K562 (cell line): ENCODE data around the gene LRRC4B. TPM values are rescaled to one million over a fixed set of nuclear protein-coding genes. Genes with fewer than 3 reads are reported as not detected.
A peak's percentile ranks its signal among the peaks of the same experiment; 100 is the strongest.

Experiments
- ATAC-seq: fragments of 200-7000 bp; cut with Tn5 transposase; 3 replicates; pipeline ENCODE4 v1.9.1; 2020; ENCODE audit warnings: moderate library complexity
- Bru-seq: library from RNA; stranded (reverse); fragments of 400-500 nt; gene quantifications from one replicate; lab custom pipeline; 2021; lab: Mats Ljungman, UMichigan
- BruChase-seq, 2 experiments: library from RNA; stranded (reverse); fragments of 400-500 nt; gene quantifications; one replicate each; lab custom pipeline; 2021; lab: Mats Ljungman, UMichigan
- BruUV-seq: library from RNA; stranded (reverse); fragments of 400-500 nt; replicated peaks from 2 replicates; lab custom pipeline; 2021; lab: Mats Ljungman, UMichigan
- CTCF ChIA-PET: fragments of 300-600 bp; formaldehyde crosslinking; extraction: SDS; loops from one replicate; lab custom pipeline; 2021; ENCODE audit warnings: low intra/inter-chr PET ratio; lab: Yijun Ruan, JAX
- POLR2A ChIA-PET: fragments of 300-600, 350-650 bp; sonication (Branson Sonifier 250); formaldehyde crosslinking; extraction: SDS; loops from one replicate; lab custom pipeline; 2021; ENCODE audit warnings: antibody characterized with exemption, inconsistent platforms; lab: Yijun Ruan, JAX
- DNase-seq, 4 experiments: peaks; one replicate each; pipeline versions ENCODE4 v3.0.0 to v3.0.0-alpha.2; 2011 to 2018; ENCODE audit warnings: low spot score in 3 of 4, mixed read lengths in 3 of 4; ENCODE audit errors: extremely low read depth in 1 of 4
- FAIRE-seq: peaks from 2 replicates; lab custom pipeline; 2011; peaks lifted over from hg19 to GRCh38; lab: Jason Lieb, UNC
- H2AFZ ChIP-seq: 2 replicates; pipeline ENCODE4 v1.6.0; 2011; ENCODE audit warnings: low read depth, low read length, control low read depth, inconsistent platforms
- H3K27ac ChIP-seq: fragments of 200-600 bp; 3 replicates; pipeline ENCODE4 v1.8.0; 2011; ENCODE audit warnings: low read depth, mild to moderate bottlenecking, control low read depth, inconsistent platforms, low read length, moderate library complexity, mixed read lengths; ENCODE audit errors: extremely low read depth
- H3K27me3 ChIP-seq, 2 experiments: fragments of 300-600 bp in 1 of 2; 2 replicates in 1 of 2; 3 replicates in 1 of 2; pipeline versions ENCODE4 v1.6.0 to v1.8.0; 2011; ENCODE audit warnings: inconsistent platforms in 2 of 2, low read length in 2 of 2, mild to moderate bottlenecking in 1 of 2, mixed read lengths in 1 of 2, moderate library complexity in 1 of 2; ENCODE audit not compliant: control insufficient read depth in 2 of 2, insufficient read depth in 2 of 2
- H3K36me3 ChIP-seq: fragments of 300-600 bp; 3 replicates; pipeline ENCODE4 v1.8.0; 2011; ENCODE audit warnings: mild to moderate bottlenecking, low read length, inconsistent platforms; ENCODE audit not compliant: control insufficient read depth, insufficient read depth
- H3K4me1 ChIP-seq, 2 experiments: fragments of 200-600 bp in 1 of 2; replicated peaks in 1 of 2; 2 replicates in 1 of 2; 3 replicates in 1 of 2; pipeline versions ENCODE4 v1.5.1 to v1.8.0; 2011; ENCODE audit warnings: inconsistent platforms in 2 of 2, low read length in 2 of 2, mild to moderate bottlenecking in 1 of 2, mixed read lengths in 1 of 2, moderate library complexity in 1 of 2; ENCODE audit not compliant: control insufficient read depth in 2 of 2, insufficient read depth in 2 of 2
- H3K4me2 ChIP-seq: 2 replicates; pipeline ENCODE4 v1.6.1; 2011; ENCODE audit warnings: low read length, control low read depth, inconsistent platforms, mixed read lengths; ENCODE audit not compliant: insufficient read depth
- H3K4me3 ChIP-seq: fragments of 200-600 bp; sonication (generic), shearing (Covaris generic); 2 replicates; pipeline ENCODE4 v1.5.1; 2016; ENCODE audit warnings: control low read depth, inconsistent platforms
- H3K79me2 ChIP-seq: fragments of 200-600 bp; 3 replicates; pipeline ENCODE4 v1.8.0; 2011; ENCODE audit warnings: low read length, inconsistent platforms; ENCODE audit not compliant: control insufficient read depth, insufficient read depth
- H3K9ac ChIP-seq, 2 experiments: 2 replicates each; pipeline versions ENCODE4 v1.6.0 to v1.6.1; 2011; ENCODE audit warnings: low read depth in 2 of 2, low read length in 2 of 2, control low read depth in 1 of 2, inconsistent platforms in 1 of 2, mild to moderate bottlenecking in 1 of 2, mixed read lengths in 1 of 2; ENCODE audit not compliant: insufficient read depth in 1 of 2
- H3K9me1 ChIP-seq: one replicate; pipeline ENCODE4 v1.6.0; 2011; ENCODE audit warnings: inconsistent platforms, mild to moderate bottlenecking, low read length, moderate library complexity; ENCODE audit not compliant: control insufficient read depth, insufficient read depth
- H3K9me3 ChIP-seq: replicated peaks from 2 replicates; pipeline ENCODE4 v1.5.1; 2011; ENCODE audit warnings: low read depth, low read length, inconsistent platforms; ENCODE audit not compliant: control insufficient read depth, insufficient read depth
- H4K20me1 ChIP-seq: replicated peaks from 2 replicates; pipeline ENCODE4 v1.6.1; 2011; ENCODE audit warnings: low read length, inconsistent platforms, mixed read lengths; ENCODE audit not compliant: control insufficient read depth, insufficient read depth
- DDX20 ChIP-seq: fragments of 450-650 bp; IDR thresholded peaks from 2 replicates; pipeline ENCODE4 v1.6.1; 2016; ENCODE audit warnings: missing genetic modification characterization, low read depth, mild to moderate bottlenecking, missing compliant biosample characterization, moderate library complexity
- HLTF ChIP-seq: fragments of 450-650 bp; IDR thresholded peaks from 2 replicates; pipeline ENCODE4 v1.6.1; 2016
- PHF20 ChIP-seq: fragments of 450-650 bp; IDR thresholded peaks from 2 replicates; pipeline ENCODE4 v1.6.1; 2018; ENCODE audit not compliant: partially characterized antibody
- SIRT6 ChIP-seq: IDR thresholded peaks from one replicate; pipeline ENCODE4 v1.6.1; 2012; ENCODE audit warnings: low read depth, mild to moderate bottlenecking, control low read depth, inconsistent platforms, low read length, moderate library complexity
- TCF15 ChIP-seq: fragments of 250-450 bp; sonication (Bioruptor Pico); IDR thresholded peaks from 2 replicates; pipeline ENCODE4 v1.8.0; 2022; ENCODE audit warnings: moderate library complexity, mild to moderate bottlenecking, inconsistent platforms
- ZNF507 ChIP-seq: conservative IDR thresholded peaks from 2 replicates; pipeline ENCODE4 v1.6.1; 2017; ENCODE audit warnings: missing genetic modification characterization, missing compliant biosample characterization
- WGBS: fragments of 100-300 bp; shearing (Covaris generic); methylation state at CpG from one replicate; pipeline ENCODE4 v1.1.6; 2016; ENCODE audit warnings: low coverage, mixed read lengths; ENCODE audit not compliant: insufficient coverage; ENCODE audit errors: missing lambda C conversion rate; 5-methylcytosine and 5-hydroxymethylcytosine counted together
- in situ Hi-C: fragments of 300-500 bp; cut with MboI; formaldehyde crosslinking; loops from 4 replicates; pipeline ENCODE4 v1.15.0; 2018; ENCODE audit warnings: inconsistent platforms, mixed read lengths
- intact Hi-C: fragments of 100-400 bp; cut with micrococcal nuclease; formaldehyde crosslinking; loops from 2 replicates; pipeline ENCODE4 v1.14.2; 2022
- long read RNA-seq, 3 experiments: library from polyadenylated mRNA in 2 of 3; library from RNA in 1 of 3; unstranded in 2 of 3; stranded (forward) in 1 of 3; transcript quantifications; one replicate each; pipeline ENCODE4 v2.0.0, GENCODE V29; 2019 to 2022
- polyA minus RNA-seq, 3 experiments: library from RNA; depleted of rRNA, polyadenylated mRNA; stranded (reverse); fragments of >200 nt; gene quantifications; 2 replicates each; pipeline ENCODE4 v1.2.3, GENCODE V29; 2011
- polyA plus RNA-seq, 8 experiments: library from polyadenylated mRNA; depleted of rRNA in 4 of 8; stranded (reverse) in 5 of 8; unstranded in 3 of 8; fragments of >200 nt; fragmentation: Nextera tagmentation in 2 of 8; fragmentation: Illumina TruSeq in 1 of 8; extraction: Ambion mirVana in 2 of 8; extraction: Trizol in 1 of 8; gene quantifications; 2 replicates each; pipeline versions ENCODE4 v1.2.1 to v1.2.3, GENCODE V29; 2011 to 2014; ENCODE audit warnings: inconsistent platforms in 1 of 8, missing spikeins in 1 of 8
- total RNA-seq, 7 experiments: library from RNA; depleted of rRNA in 6 of 7; stranded (reverse); fragments of >200 nt in 6 of 7; fragmentation: Illumina TruSeq in 2 of 7; extraction: Trizol in 2 of 7; gene quantifications; 2 replicates each; pipeline versions ENCODE4 v1.2.1 to v1.2.3, GENCODE V29; 2011 to 2021; ENCODE audit warnings: low replicate concordance in 1 of 7
- TF ChIP-seq, protein P1 (sequence below), 2 experiments: fragments of 450-650 bp; IDR thresholded peaks; 2 replicates each; pipeline ENCODE4 v1.6.1; 2018; ENCODE audit warnings: mild to moderate bottlenecking in 2 of 2, low read depth in 1 of 2; ENCODE audit not compliant: partially characterized antibody in 2 of 2

LRRC4B gene
- 1.8 and 10.9 TPM in 2 replicates for total RNA-seq (2011; cell fraction: chromatin; rRNA removed; ENCODE audit: low replicate concordance)
- 7.1 and 16.3 TPM in 2 replicates for total RNA-seq (2011; cell fraction: nucleolus; rRNA removed)
- total RNA-seq (2011; cell fraction: nucleoplasm; rRNA removed): 5.1 and 6.8 TPM in 2 replicates
- 2.9 TPM in 2 replicates for total RNA-seq (2014; rRNA removed)
- 0.10 and 0.18 TPM in 2 replicates for total RNA-seq (2014; rRNA removed; fragmentation: Illumina TruSeq; extraction: Trizol)
- total RNA-seq (2015; rRNA removed; fragmentation: Illumina TruSeq; extraction: Trizol): 1.1 TPM in 2 replicates
- total RNA-seq (2021): 9.5 and 9.6 TPM in 2 replicates
- polyA plus RNA-seq (2011; rRNA removed): 3.0 and 4.0 TPM in 2 replicates
- polyA plus RNA-seq (2011; cell fraction: cytosol; rRNA removed): 3.9 and 17.2 TPM in 2 replicates
- polyA plus RNA-seq (2011; cell fraction: nucleus; rRNA removed): 2.5 and 6.6 TPM in 2 replicates
- 4.6 and 8.7 TPM in 2 replicates for polyA plus RNA-seq (2012)
- 0.21 and 2.7 TPM in 2 replicates for polyA plus RNA-seq (2014; fragmentation: Illumina TruSeq; extraction: Trizol)
- not detected for polyA plus RNA-seq (2014; fragmentation: Nextera tagmentation; extraction: Ambion mirVana)
- 2.0 and 3.1 TPM in 2 replicates for polyA plus RNA-seq (2014; rRNA removed)
- 1.5 and 2.8 TPM in 2 replicates for polyA minus RNA-seq (2011; rRNA and poly(A)+ RNA removed)
- polyA minus RNA-seq (2011; cell fraction: cytosol; rRNA and poly(A)+ RNA removed): 15.2 and 16.2 TPM in 2 replicates
- polyA minus RNA-seq (2011; cell fraction: nucleus; rRNA and poly(A)+ RNA removed): 1.9 and 2.2 TPM in 2 replicates
- Bru-seq, nascent RNA: percentile 39 among the genes with signal in this experiment
- percentile 36 among the genes with signal in this experiment for BruChase-seq, experiment 1, labeled RNA remaining after a 2-hour chase
- percentile 35 among the genes with signal in this experiment for BruChase-seq, experiment 2, labeled RNA remaining after a 6-hour chase
- long read RNA-seq, experiment 1, partial matches to known transcripts: 0 of 3 reads
- long read RNA-seq, experiment 1, other reads (novel, unspliced or antisense): 3 of 3 reads
- long read RNA-seq, experiment 2, transcript LRRC4B-201 (3 exons, 2,958 nt): major isoform, 6 of 9 reads
- long read RNA-seq, experiment 2, partial matches to known transcripts: 1 of 9 reads
- long read RNA-seq, experiment 2, other reads (novel, unspliced or antisense): 2 of 9 reads
- long read RNA-seq, experiment 3: 0 reads

DNA sequence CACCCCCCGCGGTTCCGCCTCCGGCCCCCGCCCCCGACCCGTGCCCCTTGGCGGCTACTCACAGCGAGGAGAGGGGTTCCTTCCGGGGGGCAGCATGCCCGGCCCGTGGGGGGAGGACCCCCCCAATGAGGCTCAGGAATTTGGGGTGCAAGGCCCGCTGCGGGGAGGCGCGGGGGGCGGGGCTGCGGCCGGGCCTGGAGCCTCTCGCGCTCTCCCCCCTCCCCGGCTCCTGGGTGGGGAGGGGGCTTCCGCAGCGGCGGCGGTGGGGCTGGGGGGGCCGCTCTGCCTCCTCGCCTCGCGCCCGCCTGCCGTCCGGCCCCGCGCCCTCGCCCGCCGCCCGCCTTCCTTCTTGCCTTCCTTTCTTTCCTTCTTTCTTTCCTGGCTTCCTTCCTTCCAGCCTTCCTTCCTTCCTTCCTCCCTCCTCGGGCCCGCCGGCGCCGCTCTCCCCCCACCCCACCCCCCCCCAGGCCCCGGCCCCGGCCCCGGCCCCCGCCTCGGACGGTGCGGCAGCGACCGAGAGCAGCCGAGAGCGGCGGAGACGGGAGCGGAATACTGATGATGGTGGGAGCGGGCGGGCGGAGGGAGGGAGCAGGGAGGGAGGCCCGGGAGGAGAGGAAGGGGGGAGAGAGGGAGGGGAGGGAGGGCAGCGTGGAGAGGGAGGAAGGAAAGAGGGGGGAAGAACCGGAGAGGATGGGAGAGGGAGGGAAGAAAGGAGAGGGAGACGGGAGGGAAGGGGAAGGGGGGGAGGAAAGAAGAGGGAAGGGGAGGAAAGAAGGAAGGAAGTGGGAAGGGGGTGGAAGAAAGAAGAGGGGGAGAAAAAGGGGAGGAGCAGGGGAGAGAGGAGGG lies at the start of gene LRRC4B:
LRRC4B (minus strand) TSS at position 554 of the 846 bp plus-strand sequence. CDS start 19,597 bp downstream, outside the sequence.
- ChIA-PET CTCF (no interaction called here), POLR2A (no interaction called here)
- no TSS peak for BruUV-seq
- no peak within 1 kb of the TSS for H3K27ac ChIP-seq
- no peaks in the 10 kb centered on the region for H3K79me2 ChIP-seq
- FAIRE-seq (no peak), ATAC-seq (peak; percentile 50), DNase-seq (peak; percentile 57 to 76 (median 69))
- no peaks in the 10 kb centered on the region for H3K9me1 ChIP-seq
- H3K4me3 ChIP-seq: peak within 1 kb of the TSS; percentile 42
- H3K9me3 ChIP-seq: no peaks in the 10 kb centered on the region
- WGBS: no CpG with 5 or more reads among the region's 65 CpGs
- peaks cover 0 to 17% of the 10 kb centered on the region in 2 experiments; a peak in 2 of 5 replicates for H3K27me3 ChIP-seq
- H3K4me2 ChIP-seq: peak within 1 kb of the TSS; percentile 32; the same call in 1 of the 2 replicates
- in situ Hi-C loops: no loop called here
- no peaks in the 10 kb centered on the region for H3K36me3 ChIP-seq
- peaks cover 5 to 34% of the 10 kb centered on the region in 2 experiments; a peak in 4 of 5 replicates for H3K4me1 ChIP-seq
- no peaks in the 10 kb centered on the region for H4K20me1 ChIP-seq
- no peak within 1 kb of the TSS for H2AFZ ChIP-seq
- intact Hi-C loops: no loop called here
- no peak within 1 kb of the TSS; a peak in 1 of 4 replicates for H3K9ac ChIP-seq
- TF ChIP-seq DDX20 (tag) (no peak), TCF15 (CRISPR knock-in tag) (no peak), ZNF507 (tag) (no peak), HLTF (no peak), SIRT6 (no peak), PHF20 (no peak)
- TF ChIP-seq, protein P1, sequence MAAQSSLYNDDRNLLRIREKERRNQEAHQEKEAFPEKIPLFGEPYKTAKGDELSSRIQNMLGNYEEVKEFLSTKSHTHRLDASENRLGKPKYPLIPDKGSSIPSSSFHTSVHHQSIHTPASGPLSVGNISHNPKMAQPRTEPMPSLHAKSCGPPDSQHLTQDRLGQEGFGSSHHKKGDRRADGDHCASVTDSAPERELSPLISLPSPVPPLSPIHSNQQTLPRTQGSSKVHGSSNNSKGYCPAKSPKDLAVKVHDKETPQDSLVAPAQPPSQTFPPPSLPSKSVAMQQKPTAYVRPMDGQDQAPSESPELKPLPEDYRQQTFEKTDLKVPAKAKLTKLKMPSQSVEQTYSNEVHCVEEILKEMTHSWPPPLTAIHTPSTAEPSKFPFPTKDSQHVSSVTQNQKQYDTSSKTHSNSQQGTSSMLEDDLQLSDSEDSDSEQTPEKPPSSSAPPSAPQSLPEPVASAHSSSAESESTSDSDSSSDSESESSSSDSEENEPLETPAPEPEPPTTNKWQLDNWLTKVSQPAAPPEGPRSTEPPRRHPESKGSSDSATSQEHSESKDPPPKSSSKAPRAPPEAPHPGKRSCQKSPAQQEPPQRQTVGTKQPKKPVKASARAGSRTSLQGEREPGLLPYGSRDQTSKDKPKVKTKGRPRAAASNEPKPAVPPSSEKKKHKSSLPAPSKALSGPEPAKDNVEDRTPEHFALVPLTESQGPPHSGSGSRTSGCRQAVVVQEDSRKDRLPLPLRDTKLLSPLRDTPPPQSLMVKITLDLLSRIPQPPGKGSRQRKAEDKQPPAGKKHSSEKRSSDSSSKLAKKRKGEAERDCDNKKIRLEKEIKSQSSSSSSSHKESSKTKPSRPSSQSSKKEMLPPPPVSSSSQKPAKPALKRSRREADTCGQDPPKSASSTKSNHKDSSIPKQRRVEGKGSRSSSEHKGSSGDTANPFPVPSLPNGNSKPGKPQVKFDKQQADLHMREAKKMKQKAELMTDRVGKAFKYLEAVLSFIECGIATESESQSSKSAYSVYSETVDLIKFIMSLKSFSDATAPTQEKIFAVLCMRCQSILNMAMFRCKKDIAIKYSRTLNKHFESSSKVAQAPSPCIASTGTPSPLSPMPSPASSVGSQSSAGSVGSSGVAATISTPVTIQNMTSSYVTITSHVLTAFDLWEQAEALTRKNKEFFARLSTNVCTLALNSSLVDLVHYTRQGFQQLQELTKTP (IDR thresholded peaks at IDR 0.05; ENCODE audit: low read depth in 1 of 2, partially characterized antibody in 2 of 2): peak in 1 of 2 experiments; percentile 24
